NOMO-1 treated with DMSO at 0.1 percent for 48 hours (cell line): ENCODE measurements around the gene CYP1A2.

Experiments
- DNase-seq: peaks from one replicate; lab custom pipeline; 2025; ENCODE audit not compliant: unreplicated experiment; lab: John Stamatoyannopoulos, UW

The CYP1A2 gene

GRCh38 chr15:74788683-74789151, 40.1 kb downstream of the CYP1A2 start:
- DNase-seq, result peak; percentile 47

GRCh38 chr15:74789171-74789631, 40.6 kb downstream of the CYP1A2 start:
- peak; percentile 49 for DNase-seq

- no peak for DNase-seq
These were observed 41.1 kb downstream of the CYP1A2 start for GRCh38 chr15:74789741-74790079.

- DNase-seq, result peak; percentile 85
These were observed 41.7 kb downstream of the CYP1A2 start for GRCh38 chr15:74790080-74790916.

- DNase-seq, result no peak
These were observed 42.4 kb downstream of the CYP1A2 start for GRCh38 chr15:74791007-74791406.

GRCh38 chr15:74791667-74792066, 43.0 kb downstream of the CYP1A2 start:
- no peak for DNase-seq

- DNase-seq, result no peak
These were observed 43.8 kb downstream of the CYP1A2 start for GRCh38 chr15:74792227-74793016.

GRCh38 chr15:74793135-74794028, 44.7 kb downstream of the CYP1A2 start:
- DNase-seq, result no peak

GRCh38 chr15:74794248-74794969, 45.8 kb downstream of the CYP1A2 start:
- DNase-seq, result no peak

- no peak for DNase-seq
These were observed 46.3 kb downstream of the CYP1A2 start for GRCh38 chr15:74794970-74795349.

- no peak for DNase-seq
These were observed 47.5 kb downstream of the CYP1A2 start for GRCh38 chr15:74795966-74796625.

- DNase-seq, result no peak
These were observed 50.0 kb downstream of the CYP1A2 start for GRCh38 chr15:74798388-74799254.

- DNase-seq, result peak; percentile 49
These were observed 50.7 kb downstream of the CYP1A2 start for GRCh38 chr15:74799255-74799855.

- peak; percentile 86 for DNase-seq
These were observed 51.4 kb downstream of the CYP1A2 start for GRCh38 chr15:74799856-74800558.

GRCh38 chr15:74800559-74801094, 52.0 kb downstream of the CYP1A2 start:
- DNase-seq, result peak; percentile 69

GRCh38 chr15:74801311-74801997, 52.8 kb downstream of the CYP1A2 start:
- no peak for DNase-seq

GRCh38 chr15:74802290-74802689, 53.6 kb downstream of the CYP1A2 start:
- no peak for DNase-seq
